Medulla oblongata (tissue), 1 donor: ENCODE data around the gene PHACTR4.
"Not testable (repeated sequence)": the region's sequence is repeated elsewhere in the genome, so short reads cannot be mapped to it uniquely, and the experiment has no call there.

ENCODE experiments used
- DNase-seq: peaks from one replicate; pipeline ENCODE4 v3.0.0-alpha.2; 2015; ENCODE audit errors: extremely low spot score

The PHACTR4 gene

GRCh38 chr1:28494737-28495136, 125.2 kb downstream of the PHACTR4 start:
- no peak for DNase-seq

GRCh38 chr1:28499553-28499952, 130.0 kb downstream of the PHACTR4 start:
- DNase-seq: no peak

GRCh38 chr1:28501925-28502324, 132.4 kb downstream of the PHACTR4 start:
- no peak for DNase-seq

- no peak for DNase-seq
Observed at GRCh38 chr1:28503117-28503516, 133.6 kb downstream of the PHACTR4 start.

- DNase-seq: peak; percentile 99
Observed at GRCh38 chr1:28505406-28506187, 136.1 kb downstream of the PHACTR4 start, which contains the start of gene RCC1. Gene RCC1 (plus strand): TSS chr1:28506043. CDS start chr1:28529867, 23,824 bp downstream.

- DNase-seq: no peak
Observed at GRCh38 chr1:28506907-28507246, 137.3 kb downstream of the PHACTR4 start.

- no peak for DNase-seq
Observed at GRCh38 chr1:28507247-28507645, 137.7 kb downstream of the PHACTR4 start.

GRCh38 chr1:28507646-28508434, 138.3 kb downstream of the PHACTR4 start:
- DNase-seq: no peak

- no peak for DNase-seq
Observed at GRCh38 chr1:28508435-28508754, 138.9 kb downstream of the PHACTR4 start.

- no peak for DNase-seq
Observed at GRCh38 chr1:28509705-28510272, 140.2 kb downstream of the PHACTR4 start.

- DNase-seq: no peak
Observed at GRCh38 chr1:28510273-28510969, 140.9 kb downstream of the PHACTR4 start.

GRCh38 chr1:28510970-28511440, 141.5 kb downstream of the PHACTR4 start:
- no peak for DNase-seq

GRCh38 chr1:28512058-28512611, 142.6 kb downstream of the PHACTR4 start:
- no peak for DNase-seq

GRCh38 chr1:28514445-28514933, 144.9 kb downstream of the PHACTR4 start:
- not testable (repeated sequence) for DNase-seq

GRCh38 chr1:28516518-28516956, 147.0 kb downstream of the PHACTR4 start:
- no peak for DNase-seq

GRCh38 chr1:28517649-28517999, 148.1 kb downstream of the PHACTR4 start:
- no peak for DNase-seq

- peak; percentile 92 for DNase-seq
Observed at GRCh38 chr1:28518000-28518744, 148.6 kb downstream of the PHACTR4 start.

- no peak for DNase-seq
Observed at GRCh38 chr1:28518745-28519341, 149.3 kb downstream of the PHACTR4 start.

- no peak for DNase-seq
Observed at GRCh38 chr1:28519946-28520725, 150.6 kb downstream of the PHACTR4 start.

GRCh38 chr1:28520796-28521195, 151.3 kb downstream of the PHACTR4 start:
- not testable (repeated sequence) for DNase-seq
